IPS-15b (cell line): ENCODE data around the gene ADAMTS14.

ENCODE experiments used
- H3K27me3 ChIP-seq: one replicate; pipeline ENCODE4 v1.6.1; 2013; ENCODE audit warnings: low read length; ENCODE audit not compliant: control insufficient read depth, insufficient read depth
- H3K36me3 ChIP-seq: one replicate; pipeline ENCODE4 v1.6.1; 2013; ENCODE audit warnings: low read length; ENCODE audit not compliant: control insufficient read depth, insufficient read depth
- H3K4me1 ChIP-seq: one replicate; pipeline ENCODE4 v1.6.1; 2013; ENCODE audit warnings: mild to moderate bottlenecking, low read length; ENCODE audit not compliant: control insufficient read depth, insufficient read depth
- H3K4me3 ChIP-seq: one replicate; pipeline ENCODE4 v1.5.1; 2013; ENCODE audit warnings: low read depth, low read length
- H3K9ac ChIP-seq: one replicate; pipeline ENCODE4 v1.6.1; 2013; ENCODE audit warnings: low read depth, mild to moderate bottlenecking, low read length
- H3K9me3 ChIP-seq: one replicate; pipeline ENCODE4 v1.6.1; 2013; ENCODE audit warnings: mild to moderate bottlenecking, low read length; ENCODE audit not compliant: control insufficient read depth, insufficient read depth

The ADAMTS14 gene

DNA sequence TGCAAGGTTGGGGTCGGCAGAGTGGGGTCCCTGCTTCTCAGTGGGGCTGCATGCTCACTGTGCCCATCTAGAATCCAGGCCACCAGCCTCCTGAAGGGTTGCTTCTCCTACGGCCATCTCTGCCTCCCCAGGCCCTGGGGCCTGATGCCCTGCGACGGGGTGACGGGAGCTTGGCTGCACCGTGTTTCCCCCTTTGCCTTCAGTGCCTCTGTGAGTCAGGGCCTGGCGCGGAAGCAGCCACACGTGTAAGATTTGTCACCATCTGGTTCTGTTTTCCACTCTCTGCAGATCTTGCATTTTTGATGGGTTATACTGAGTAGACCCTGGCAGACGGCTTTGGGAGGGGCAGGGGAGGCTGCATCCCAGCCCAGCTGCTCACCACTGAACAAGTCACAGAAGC is 7.2 kb downstream of the ADAMTS14 start:
- Histone ChIP-seq H3K9me3 (no peaks in the 10 kb centered on the region), H3K4me3 (no peak overlapping the region), H3K4me1 (peaks cover 2% of the 10 kb centered on the region)

DNA sequence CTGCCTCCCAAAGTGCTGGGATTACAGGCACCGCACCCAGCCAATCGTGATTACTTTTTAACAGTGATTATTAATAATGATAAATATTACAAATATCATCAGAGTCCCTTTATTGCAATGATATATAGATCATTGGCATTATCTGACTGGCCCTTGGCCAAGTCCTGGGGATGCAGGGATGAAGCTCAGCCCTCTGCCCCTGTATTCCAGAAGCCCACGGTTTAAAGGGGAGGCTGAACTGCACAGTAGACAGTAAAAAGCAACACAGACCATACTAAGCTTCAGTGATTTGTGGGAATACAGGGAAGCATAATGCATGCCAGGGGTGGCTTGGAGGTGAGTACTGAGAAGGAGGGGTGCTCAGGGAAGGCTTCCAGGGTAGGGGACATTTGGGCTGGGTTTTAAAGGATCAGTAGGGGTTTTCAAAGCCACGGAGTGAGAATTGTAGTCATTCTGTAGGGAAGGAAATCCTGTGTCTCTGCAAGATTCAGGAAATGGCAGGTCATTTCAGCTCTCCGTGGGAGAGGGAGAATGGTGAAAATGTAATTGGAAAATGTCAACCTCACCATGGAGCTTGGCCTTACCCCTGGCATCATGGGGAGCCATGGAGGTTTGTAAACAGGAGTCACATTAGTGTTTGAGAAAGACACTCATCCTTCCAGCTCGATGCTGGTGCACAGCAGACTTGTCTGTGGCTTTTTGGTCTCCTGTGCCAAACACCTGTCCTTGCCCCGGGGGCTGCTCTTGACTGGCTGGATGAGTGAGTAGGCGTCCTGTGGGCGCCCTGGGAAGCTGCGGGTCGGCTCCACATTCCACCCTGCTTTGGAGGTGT is 8.8 kb downstream of the ADAMTS14 start:
- no peaks in the 10 kb centered on the region for H3K36me3 ChIP-seq
- no peak overlapping the region for H3K4me3 ChIP-seq
- H3K9me3 ChIP-seq, result no peaks in the 10 kb centered on the region
- H3K4me1 ChIP-seq, result peaks cover 2% of the 10 kb centered on the region
- no peaks in the 10 kb centered on the region for H3K27me3 ChIP-seq
- no peak overlapping the region for H3K9ac ChIP-seq

More for the DNA sequence above, 7.2 kb downstream of the ADAMTS14 start:
- Histone ChIP-seq H3K9ac (no peak overlapping the region), H3K27me3 (no peaks in the 10 kb centered on the region), H3K36me3 (no peaks in the 10 kb centered on the region)

DNA sequence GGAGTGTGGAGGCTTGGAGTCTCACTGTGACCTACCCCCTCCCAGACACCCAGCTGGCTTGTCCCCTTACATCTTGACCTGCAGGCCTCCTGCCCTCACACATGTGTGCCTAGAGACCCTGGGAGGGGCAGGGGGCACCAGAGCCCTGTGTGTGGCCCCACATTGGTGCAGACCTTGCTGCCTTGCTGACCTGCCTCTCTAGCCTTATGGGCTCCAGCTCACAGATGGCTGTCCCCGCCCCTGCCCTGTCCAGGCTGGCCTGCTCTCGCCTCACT is 9.4 kb downstream of the ADAMTS14 start:
- H3K27me3 ChIP-seq, result no peaks in the 10 kb centered on the region
- H3K36me3 ChIP-seq, result no peaks in the 10 kb centered on the region
- no peak overlapping the region for H3K4me3 ChIP-seq
- H3K4me1 ChIP-seq, result peaks cover 2% of the 10 kb centered on the region
- no peaks in the 10 kb centered on the region for H3K9me3 ChIP-seq
- H3K9ac ChIP-seq, result no peak overlapping the region

- H3K4me3 ChIP-seq, result no peak overlapping the region
- peaks cover 2% of the 10 kb centered on the region for H3K4me1 ChIP-seq
- no peaks in the 10 kb centered on the region for H3K9me3 ChIP-seq
- no peak overlapping the region for H3K9ac ChIP-seq
- H3K27me3 ChIP-seq, result no peaks in the 10 kb centered on the region
- H3K36me3 ChIP-seq, result no peaks in the 10 kb centered on the region
Observed at GRCh38 chr10:70682920-70683600, 10.8 kb downstream of the ADAMTS14 start.

- H3K27me3 ChIP-seq, result no peaks in the 10 kb centered on the region
- no peaks in the 10 kb centered on the region for H3K36me3 ChIP-seq
- peaks cover 2% of the 10 kb centered on the region for H3K4me1 ChIP-seq
- no peak overlapping the region for H3K4me3 ChIP-seq
- H3K9ac ChIP-seq, result no peak overlapping the region
- no peaks in the 10 kb centered on the region for H3K9me3 ChIP-seq
Observed at GRCh38 chr10:70683601-70683934, 11.3 kb downstream of the ADAMTS14 start.

DNA sequence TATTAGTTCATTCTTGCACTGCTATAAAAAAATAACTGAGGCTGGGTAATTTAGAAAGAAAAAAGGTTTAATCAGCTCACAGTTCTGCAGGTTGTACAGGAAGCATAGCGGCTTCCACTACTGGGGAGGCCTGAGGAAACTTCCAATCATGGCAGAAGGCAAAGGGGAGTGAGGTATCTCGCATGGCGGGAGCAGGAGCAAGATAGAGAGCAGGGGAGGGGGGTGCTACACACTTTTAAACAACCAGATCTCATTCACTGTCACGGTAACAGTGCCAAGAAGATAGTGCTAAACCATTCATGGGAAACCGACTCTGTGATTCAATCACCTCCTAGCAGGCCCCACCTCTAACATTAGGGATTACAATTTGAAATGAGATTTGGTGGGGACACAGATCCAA is 11.6 kb downstream of the ADAMTS14 start:
- H3K4me3 ChIP-seq, result no peak overlapping the region
- H3K4me1 ChIP-seq, result peaks cover 2% of the 10 kb centered on the region
- no peaks in the 10 kb centered on the region for H3K27me3 ChIP-seq
- no peaks in the 10 kb centered on the region for H3K9me3 ChIP-seq
- H3K9ac ChIP-seq, result no peak overlapping the region
- no peaks in the 10 kb centered on the region for H3K36me3 ChIP-seq

- Histone ChIP-seq H3K27me3 (no peaks in the 10 kb centered on the region), H3K9ac (no peak overlapping the region), H3K36me3 (no peaks in the 10 kb centered on the region), H3K4me1 (peaks cover 2% of the 10 kb centered on the region), H3K4me3 (no peak overlapping the region), H3K9me3 (no peaks in the 10 kb centered on the region)
Observed at GRCh38 chr10:70684374-70684773, 12.1 kb downstream of the ADAMTS14 start.

DNA sequence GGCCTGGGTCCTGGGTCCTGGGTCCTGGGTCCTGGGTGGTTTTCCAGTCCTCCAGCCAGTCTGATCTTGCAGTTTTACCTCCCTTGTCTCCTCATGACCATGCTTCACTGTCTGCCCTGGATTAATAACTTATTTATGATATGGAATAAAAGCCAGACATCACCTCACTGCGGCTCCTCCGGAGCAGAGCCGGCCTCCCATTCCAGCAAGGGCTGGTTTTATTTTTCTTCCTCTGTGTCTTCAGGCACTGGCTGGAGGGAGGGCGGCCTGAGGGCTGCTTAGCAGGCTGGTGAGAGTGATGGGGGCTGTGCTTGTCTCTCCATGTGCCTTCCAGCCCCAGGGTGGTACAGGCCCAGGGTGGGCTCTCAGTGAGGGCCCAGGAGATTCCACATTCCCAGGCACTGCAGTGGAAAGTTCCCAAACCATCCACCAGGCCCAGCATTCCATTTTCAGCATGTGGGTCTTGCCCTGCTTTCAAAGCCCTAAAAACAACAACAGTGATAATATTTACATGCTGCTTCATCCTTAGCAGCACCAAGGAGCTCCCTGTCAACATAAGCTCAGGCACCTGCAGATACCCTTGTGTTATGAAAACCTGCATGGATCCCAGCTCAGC is 12.6 kb downstream of the ADAMTS14 start:
- Histone ChIP-seq H3K9ac (no peak overlapping the region), H3K4me1 (peaks cover 2% of the 10 kb centered on the region), H3K4me3 (no peak overlapping the region), H3K9me3 (no peaks in the 10 kb centered on the region), H3K27me3 (no peaks in the 10 kb centered on the region), H3K36me3 (no peaks in the 10 kb centered on the region)

- no peak overlapping the region for H3K4me3 ChIP-seq
- H3K9me3 ChIP-seq, result no peaks in the 10 kb centered on the region
- H3K4me1 ChIP-seq, result peaks cover 2% of the 10 kb centered on the region
- H3K27me3 ChIP-seq, result no peaks in the 10 kb centered on the region
- no peak overlapping the region for H3K9ac ChIP-seq
- no peaks in the 10 kb centered on the region for H3K36me3 ChIP-seq
Observed at GRCh38 chr10:70685455-70685911, 13.2 kb downstream of the ADAMTS14 start.

DNA sequence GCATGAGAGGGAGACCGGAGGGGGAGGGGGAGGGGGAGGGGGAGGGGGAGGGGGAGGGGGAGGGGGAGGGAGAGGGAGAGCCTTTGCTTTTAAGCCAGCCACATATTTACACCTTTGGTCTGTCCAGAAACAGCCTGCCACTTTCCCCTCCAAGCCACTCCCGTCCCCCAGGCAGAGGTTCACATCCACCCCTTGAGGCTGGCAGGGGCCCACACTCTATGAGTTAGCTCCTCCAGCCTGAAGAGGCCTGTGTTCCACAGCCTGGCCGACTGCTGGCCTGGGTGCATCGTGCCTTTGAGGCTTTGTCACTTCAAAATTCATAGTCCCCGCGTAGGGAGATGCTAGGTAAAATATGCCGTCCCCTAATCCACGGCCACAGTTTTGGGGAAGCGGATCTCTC is 16.5 kb downstream of the ADAMTS14 start:
- H3K36me3 ChIP-seq, result no peaks in the 10 kb centered on the region

GRCh38 chr10:70689661-70690060 is 17.4 kb downstream of the ADAMTS14 start:
- Histone ChIP-seq H3K4me1 (peaks cover 10% of the 10 kb centered on the region), H3K9ac (no peak overlapping the region), H3K9me3 (no peaks in the 10 kb centered on the region), H3K4me3 (no peak overlapping the region), H3K36me3 (no peaks in the 10 kb centered on the region), H3K27me3 (no peaks in the 10 kb centered on the region)

More for the DNA sequence above, 16.5 kb downstream of the ADAMTS14 start:
- H3K9me3 ChIP-seq, result no peaks in the 10 kb centered on the region
- no peak overlapping the region for H3K9ac ChIP-seq
- peaks cover 10% of the 10 kb centered on the region for H3K4me1 ChIP-seq
- no peaks in the 10 kb centered on the region for H3K27me3 ChIP-seq
- H3K4me3 ChIP-seq, result no peak overlapping the region

DNA sequence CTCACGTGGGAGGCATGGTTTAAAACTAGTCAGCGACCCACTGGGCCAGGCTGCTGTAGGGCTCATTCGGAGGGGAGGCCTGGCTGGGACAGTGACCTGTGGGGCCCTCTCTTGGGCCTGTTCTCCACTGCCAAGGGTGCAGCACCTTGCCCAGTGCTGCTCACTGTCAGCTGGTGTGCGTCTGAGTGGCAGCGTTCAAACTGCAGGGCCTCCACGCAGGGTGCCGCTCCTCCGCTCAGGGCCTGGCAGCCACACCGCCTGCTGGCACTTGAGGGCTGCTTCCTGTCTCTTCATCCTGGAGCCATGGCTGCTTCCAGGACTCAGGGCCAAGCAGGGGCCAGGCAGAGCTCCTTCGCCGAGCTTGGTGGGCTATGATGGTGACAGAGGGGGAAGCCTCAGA is 18.3 kb downstream of the ADAMTS14 start:
- no peaks in the 10 kb centered on the region for H3K36me3 ChIP-seq
- no peaks in the 10 kb centered on the region for H3K27me3 ChIP-seq
- no peaks in the 10 kb centered on the region for H3K9me3 ChIP-seq
- peaks cover 10% of the 10 kb centered on the region for H3K4me1 ChIP-seq
- no peak overlapping the region for H3K9ac ChIP-seq
- H3K4me3 ChIP-seq, result no peak overlapping the region
